Activated T-helper 1 cell treated with Interleukin-2 at 50 U/mL for 16 hours (primary cell): ENCODE results near the gene CNPPD1.

ENCODE experiments used
- DNase-seq: peaks from one replicate; pipeline ENCODE4 v3.0.0-alpha.2; 2020; ENCODE audit warnings: low read depth

Gene CNPPD1

DNA sequence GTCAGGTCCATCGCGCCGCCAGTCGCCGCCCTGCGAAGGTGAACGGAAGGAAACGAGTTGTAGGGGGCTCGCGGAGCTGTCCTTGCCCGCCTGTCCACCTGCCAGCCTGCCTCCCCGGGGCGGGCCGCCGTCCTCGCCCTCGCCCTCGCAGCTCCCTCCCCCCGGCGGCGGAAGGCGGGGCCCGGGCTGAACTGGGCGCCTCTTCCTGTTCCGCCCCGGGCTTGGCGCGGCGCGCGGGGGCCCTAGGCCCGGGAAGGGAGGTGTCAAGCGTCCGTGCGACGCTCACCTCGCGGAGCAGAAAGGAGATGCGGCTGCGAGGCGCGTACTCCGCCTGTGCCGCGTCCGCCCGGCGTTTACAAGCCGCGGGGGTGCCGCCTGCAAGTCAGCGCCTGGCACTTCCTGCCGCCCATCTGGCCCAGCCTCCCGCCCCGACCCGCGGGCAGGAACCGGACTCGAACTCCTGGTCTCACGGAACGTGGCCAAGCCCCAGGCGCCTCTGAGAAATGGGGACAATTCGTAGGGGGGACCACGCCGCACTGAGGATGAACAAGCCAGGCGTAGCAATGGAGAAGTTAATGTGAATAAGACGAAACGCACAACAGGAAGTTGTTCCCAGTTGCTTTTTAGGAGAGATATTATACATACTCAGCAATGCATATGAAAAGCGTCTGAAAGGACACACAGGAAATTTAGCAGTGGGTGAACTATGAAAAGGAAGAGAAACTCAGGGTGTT is at the start of gene CNPPD1:
Gene CNPPD1 (minus strand): TSS at position 108 of the 734 bp plus-strand sequence. CDS start 97 bp downstream, at position 11.
- DNase-seq, result peak; percentile 88

DNA sequence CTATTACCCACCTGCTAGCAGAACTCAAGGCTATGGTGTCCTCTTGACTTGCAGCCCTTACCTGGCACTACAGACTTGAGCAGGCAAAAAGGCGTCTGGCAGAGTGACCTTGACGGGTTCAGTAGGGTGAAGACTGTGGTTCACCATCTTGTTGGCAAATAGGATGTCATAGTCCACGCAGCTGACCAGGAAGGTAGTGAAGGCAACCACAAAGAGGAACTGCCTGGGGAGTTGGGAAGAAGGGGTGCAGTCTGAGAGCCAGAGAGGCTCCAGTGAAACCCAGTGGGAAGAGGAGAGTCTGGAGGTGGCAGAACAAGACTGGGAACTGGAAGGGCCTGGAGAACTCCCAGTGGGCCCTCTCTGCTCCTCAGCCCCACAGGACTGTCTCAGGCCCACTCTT is 48.6 kb upstream of the CNPPD1 start:
- DNase-seq, result no peak

DNA sequence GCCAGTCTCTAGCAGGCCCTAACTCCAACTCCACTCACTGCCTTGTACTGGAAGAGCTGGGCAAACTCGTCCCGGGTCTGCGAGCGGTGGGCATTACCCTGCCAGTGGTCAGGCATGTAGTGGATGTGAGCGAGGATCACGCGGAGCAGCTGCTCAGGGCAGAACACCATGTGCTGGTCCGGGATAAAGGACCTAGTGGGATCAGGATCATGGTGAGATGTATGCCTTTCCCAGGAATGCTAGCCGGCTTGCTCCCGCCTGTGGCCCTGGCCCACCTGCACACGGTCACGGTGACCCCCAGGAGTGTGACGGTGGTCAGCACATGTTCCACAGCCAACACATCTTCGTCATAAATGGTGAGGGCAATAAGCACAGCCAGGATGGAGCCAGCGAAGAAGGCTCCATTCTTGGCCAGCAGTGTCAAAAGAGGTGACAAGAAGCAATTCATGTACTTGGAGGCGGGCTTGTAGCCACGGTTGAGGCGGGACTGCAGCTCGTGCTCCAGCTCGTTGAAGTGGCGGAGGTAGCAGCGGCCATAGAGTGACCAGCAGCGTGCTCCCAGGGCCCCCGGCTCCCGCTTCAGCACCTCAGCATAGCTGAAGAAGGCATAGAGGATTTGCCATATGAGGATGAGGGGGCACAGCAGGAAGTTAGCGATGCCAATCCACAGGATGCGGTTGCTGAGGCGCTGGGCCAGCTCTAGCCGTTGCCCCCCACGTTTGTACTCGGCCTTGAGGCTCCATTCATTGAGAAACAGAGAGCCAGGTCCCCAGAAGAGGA is 47.3 kb upstream of the CNPPD1 start:
- no peak for DNase-seq

DNA sequence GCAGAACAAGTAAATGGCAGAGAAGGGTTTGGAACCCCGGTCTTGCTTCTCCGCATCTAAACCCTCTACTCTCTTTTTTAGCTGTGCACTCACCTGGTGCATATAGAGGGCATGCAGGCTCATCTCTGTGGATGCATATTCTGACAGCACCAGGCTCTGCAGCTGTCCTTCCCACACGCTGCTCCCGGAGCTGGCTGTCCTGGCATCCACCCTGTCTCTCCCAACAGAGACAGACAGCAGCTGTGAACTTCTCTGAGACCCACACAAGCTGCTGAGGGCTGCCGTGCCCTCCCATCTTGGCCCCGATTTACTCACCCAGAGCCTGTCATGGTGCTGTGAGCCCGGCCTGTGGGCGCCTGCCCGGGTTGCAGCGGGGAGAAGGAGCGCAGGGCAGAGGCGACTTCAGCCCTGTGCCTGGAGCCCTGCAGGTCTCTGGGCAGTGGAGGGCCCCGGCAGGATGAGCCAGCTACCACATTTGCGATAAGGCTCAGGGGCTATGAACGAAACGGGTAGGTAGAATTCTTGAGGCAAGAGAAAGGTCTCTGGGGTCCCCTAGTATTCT is 45.3 kb upstream of the CNPPD1 start:
- DNase-seq, result no peak

DNA sequence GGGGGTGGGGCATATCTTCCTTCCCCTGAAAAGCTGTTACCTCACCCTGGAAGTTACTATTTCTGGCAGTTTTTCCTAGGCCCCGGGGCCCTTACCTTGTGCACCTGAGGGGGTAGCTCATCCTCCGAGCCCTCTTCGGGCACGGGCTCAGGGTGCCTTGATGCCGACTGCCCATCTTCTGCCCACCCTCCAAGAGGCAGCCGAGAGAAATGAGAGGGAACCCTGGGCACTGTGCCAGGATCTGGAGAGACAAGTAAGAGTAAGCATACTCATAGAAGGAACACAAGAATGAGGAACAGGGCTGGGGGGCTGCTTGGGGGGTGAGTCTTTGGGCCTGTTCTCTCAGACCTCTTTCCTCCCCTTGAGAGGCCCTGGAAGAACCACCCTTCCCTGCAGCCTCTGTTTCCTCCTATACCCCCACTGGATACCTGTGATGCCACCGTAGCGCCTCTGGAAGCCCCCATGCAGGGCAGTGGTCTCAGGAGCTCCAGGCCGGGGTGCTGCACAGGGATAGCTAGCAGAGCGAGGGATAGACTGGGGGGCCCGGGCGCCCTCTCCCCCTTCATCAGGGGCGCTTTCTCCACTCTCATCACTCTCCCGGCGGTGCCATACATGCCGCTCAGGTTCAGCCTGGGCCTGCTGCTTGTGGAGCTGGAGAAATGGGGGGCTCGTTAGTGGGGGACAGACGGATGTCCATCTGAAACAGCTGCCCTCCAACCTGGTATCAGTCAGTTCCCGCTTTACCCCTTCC is 44.1 kb upstream of the CNPPD1 start:
- DNase-seq, result no peak

DNA sequence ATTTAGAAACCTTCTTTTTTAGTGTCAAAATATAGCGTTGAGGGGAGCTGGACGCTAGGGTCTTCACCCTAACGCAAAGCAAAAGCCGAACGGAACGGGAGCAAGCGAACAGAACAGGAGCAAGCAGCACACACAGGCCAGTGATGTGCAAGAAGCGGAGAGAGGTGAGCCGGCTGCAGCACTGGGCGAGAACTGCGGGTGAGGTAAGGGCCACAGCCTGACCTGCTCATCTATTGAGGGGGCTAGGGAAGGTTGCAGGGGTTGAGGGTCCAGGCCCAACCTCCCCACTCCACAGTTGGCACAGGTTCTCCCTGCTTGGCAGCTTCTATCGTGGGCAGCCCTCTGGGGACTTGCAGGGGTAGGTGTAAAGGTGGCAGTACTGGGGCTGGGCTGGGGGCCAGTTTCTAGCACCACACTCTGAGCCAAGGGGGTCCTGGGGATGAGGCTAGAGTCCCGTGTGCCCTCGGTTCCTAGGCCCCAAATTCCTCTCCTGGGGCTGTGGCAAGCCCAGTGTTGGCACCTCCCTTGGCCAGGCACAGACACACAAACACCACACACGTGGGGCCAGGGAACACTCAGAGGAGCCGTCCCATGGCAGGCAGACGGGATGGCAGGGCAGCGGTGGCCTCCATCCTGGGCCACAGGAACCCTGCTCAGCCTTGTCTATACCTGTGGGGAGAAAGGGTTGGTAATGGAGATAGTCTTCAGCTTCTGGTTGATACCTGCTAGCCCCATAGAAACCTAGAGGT is 43.2 kb upstream of the CNPPD1 start:
- DNase-seq, result no peak

DNA sequence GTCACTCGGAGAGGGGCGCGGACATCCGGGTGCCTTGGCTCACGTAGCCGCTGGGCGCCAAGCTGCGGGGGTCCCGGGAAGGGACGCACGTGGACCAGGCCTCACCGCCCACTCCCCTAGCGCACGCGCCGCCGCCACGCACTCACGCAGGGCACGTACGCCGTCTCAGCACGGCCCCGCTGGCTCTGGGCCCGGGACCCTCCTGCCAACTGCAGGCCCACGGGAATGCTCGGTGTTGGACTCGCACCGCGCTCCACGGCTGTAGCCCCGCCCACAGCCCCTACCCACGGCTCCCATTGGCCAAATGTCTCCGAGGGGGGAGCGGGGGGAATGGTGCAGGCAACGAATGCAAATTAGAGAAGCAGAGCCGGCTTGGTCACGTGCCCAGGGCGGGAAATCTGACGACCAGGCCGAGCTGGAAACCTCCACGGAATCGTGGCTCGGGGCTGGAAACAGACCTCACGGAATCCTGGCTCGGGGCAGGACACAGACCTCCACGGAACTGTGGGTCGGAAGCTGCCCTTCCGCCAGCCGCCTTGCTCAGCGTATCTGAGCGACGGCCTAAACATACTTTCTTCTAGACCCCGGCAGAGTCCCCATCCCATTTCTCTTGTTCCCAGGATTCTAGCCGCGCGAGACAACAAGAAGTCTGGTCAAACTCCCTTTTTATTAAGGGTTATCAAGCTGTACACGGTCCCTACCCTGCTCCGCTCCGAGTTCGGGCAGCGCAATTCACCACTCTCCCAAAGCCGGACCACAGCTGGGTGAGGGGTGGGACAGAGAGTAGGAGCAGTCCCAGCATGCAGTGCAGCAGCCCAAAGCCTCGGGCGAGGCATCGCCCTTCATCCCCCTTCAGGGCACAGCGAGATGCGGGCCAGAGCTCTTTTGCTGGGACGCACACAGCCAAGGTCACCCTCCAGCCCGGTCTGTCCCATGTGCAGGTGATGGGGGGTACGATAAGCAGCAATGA is 42.3 kb upstream of the CNPPD1 start, which contains the start of gene ABCB6:
Gene ABCB6 (minus strand): TSS at position 227 of the 970 bp plus-strand sequence. CDS start 285 bp downstream, outside the sequence.
- DNase-seq, result peak; percentile 76

DNA sequence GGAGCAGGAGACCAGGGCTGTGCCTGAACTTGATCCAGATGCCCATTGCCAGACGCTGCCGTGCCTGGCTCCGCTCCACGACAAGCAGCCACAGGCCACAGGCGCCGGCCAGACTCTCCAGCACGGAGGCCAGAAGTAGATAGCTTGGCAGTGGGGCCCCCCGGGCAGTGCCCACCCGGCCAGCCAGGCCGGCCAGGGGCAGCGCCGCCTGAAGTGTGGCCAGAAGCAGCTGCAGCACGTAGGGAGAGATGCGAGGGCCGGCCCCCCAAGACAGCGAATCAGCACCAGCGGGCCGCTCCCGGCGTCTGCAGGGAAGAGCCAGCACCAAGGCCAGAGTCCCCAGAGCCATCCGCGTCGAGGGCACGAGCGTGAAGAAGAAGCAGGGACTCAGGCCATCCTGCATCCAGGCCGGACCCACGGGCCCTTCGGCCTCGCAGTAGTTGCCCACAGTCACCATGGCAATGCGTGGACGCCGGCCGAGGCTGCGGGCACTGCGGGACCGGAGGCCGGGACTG is 41.5 kb upstream of the CNPPD1 start:
- DNase-seq, result no peak

DNA sequence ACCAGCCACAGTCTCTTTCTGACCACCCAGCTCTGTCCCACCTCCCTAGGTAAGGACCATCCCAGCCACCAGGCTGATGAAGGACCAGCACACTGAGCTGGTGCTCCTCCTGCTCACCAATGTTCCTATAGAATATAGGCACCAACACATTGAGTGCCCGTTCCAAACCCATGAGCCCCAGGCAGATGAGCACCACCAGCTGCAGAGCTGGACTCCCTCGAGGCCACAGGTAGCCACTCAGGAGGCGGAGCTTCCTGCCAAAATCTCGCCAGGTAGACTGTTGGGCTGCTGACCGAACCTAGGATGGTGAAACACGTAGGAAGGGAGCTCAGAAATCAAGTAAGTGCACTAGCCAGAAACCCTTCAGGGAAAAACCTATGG is 39.8 kb upstream of the CNPPD1 start:
- no peak for DNase-seq

DNA sequence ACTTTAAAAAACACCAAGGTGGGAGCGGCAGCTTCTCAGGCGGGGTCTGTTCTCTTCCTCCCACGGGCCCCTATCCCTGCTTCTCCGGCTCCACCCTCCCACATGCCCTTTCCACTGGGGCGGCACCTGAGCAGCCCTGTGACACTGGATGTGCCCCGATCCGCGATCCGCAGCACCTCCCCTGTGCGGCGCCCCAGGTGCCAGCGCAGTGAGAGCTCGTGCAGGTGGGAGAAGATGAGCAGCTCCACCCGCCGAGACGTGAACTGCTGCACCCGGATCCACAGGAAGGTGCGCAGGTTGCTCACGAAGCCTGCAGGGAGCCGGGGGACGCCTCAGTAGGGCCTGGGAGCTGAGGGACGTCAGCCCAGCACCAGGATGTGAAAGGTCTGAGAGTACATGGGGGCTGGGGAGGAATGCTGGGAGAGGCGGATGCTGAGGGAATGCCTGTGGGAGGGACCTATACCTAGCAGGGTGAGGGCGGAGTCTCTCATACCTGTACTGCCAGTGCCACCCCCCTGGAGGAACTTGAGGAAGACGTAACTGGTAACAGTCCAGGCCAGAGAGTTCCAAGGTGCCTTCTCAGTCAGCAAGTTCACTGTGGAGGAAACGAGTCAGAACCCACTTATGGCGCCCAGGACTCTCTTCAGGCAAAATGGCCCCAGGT is 39.3 kb upstream of the CNPPD1 start:
- DNase-seq, result no peak

DNA sequence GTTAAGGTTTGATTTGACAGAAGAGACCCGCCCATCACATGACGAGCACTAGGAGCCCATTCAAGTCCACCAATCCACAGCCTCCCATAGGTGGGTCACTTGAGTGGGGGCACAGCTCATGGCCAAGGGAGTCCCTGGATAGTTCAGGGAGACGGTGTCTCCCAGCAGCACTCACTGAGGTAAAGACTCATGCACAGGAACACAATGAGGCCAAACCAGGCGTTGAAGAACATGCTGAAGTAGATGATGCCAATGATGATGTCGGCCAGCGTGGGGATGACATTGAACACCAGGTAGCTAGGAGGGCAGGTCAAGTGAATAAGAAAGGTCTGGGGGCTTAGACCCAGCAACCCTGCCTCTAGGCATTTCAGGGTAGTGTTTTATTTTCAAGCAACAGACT is 38.1 kb upstream of the CNPPD1 start:
- no peak for DNase-seq

DNA sequence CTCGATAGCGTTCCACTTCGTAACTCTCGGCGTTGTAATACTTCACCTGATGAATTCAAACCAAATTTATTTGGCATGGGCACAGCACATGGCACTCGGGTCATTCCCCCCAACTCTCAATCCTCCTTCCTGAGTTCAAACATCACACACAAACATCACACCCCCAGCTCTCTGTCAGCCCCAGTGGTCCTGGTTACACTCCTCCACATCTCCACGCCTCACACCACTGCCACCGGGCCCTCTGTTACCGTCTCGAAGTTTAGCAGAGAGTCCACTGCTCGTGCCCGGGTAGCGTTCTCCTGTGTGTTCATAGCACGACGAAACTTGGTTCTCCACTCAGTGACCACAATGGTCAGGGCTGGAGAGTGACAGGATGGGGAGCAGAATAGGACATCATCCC is 37.4 kb upstream of the CNPPD1 start:
- DNase-seq, result no peak

DNA sequence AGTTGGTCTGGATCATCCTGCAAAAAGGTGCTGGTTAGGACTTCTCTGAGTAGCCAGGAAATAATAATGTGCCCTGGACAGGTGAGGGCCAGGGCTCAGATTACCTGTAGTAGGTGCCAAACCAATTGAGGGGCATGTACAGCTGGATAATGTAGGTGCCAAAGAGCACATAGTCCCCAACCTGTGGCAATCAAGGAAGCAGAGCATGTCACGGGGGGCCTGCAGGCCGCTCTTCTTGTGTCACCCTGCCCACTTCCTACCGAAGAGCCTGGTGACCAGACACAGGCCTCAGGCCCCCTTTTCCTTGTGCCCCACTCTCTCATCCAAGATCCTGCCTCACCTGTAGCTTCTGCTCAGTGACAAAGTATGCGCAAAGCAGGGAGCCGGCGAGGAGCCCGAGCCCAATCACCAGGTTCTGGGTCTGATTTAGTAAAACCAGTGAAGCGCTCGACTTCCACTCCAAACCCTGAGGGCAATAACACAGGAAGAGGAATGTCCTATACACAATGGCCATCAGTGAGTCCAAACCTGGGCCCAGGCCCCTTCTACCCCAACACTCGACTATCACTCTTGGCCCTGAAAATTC is 36.9 kb upstream of the CNPPD1 start:
- no peak for DNase-seq

DNA sequence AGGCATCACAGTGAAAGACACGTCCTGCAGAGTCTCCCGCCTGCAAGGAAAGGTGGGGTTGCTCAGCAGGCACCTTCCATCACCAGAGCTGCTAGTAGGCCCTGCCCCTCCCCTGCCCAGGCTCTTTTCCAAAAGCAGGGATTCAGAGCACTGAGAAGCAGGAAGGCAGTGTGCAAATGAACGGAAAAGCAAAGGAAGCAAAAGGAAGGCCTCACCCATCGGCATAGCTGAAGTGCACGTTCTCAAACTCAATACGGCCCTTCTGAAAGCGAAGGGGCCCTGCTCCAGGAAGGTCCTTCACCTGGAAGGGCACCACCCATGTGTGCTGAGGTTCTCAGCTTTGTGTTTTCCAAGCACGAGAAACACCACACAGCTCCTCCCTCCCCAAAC is 36.3 kb upstream of the CNPPD1 start:
- DNase-seq, result no peak

DNA sequence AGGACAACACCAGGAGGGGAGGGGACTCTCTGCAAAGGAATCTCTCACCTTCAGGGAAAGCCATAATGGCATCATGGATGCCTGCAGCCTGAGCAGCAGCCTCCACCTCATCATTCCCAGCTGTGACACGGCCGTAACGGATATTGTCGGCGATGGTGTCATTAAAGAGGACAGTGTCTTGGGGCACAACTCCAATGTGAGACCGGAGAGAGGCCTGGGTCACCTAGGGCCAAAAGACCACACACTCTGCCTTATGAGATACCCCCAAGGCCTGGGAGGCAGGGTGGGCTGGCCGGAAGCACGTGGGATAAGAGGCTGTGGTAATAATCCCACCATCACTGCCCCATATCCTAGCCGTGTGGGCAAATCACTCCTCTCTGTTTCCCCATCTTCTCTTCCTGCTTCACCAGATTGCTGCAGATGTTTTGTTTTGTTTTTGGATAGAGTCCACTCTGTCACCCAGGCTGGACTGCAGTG is 34.2 kb upstream of the CNPPD1 start:
- DNase-seq, result no peak

DNA sequence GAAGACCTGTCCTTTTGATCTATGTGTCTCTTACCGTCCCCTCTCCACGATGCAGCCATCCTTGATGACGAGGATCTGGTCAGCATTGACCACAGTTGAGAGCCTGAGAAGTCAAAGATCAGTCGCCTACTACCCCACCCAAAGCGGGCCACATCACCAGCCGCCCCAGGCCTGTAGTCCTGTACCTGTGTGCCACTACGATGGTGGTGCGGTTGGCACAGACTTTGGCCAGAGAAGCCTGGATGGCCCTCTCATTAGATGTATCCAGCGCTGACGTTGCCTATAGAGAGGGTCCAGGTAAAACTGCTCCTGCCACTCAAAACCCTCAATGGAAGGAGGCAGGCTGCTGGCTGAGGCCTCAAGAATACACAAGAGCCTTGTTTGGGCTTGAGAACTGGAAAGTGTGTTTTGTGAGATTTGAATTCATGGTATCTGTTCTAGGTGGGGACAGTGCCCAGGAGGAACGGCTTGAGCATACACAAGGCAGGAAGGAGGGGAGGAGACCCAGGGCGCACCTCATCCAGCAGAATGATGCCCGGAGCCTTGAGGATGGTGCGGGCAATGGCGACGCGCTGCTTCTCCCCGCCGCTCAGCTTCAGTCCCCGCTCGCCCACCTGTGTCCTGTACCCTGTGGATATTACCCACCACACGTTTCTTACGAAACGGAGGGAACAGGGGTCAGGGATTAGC is 33.6 kb upstream of the CNPPD1 start:
- DNase-seq, result no peak

DNA sequence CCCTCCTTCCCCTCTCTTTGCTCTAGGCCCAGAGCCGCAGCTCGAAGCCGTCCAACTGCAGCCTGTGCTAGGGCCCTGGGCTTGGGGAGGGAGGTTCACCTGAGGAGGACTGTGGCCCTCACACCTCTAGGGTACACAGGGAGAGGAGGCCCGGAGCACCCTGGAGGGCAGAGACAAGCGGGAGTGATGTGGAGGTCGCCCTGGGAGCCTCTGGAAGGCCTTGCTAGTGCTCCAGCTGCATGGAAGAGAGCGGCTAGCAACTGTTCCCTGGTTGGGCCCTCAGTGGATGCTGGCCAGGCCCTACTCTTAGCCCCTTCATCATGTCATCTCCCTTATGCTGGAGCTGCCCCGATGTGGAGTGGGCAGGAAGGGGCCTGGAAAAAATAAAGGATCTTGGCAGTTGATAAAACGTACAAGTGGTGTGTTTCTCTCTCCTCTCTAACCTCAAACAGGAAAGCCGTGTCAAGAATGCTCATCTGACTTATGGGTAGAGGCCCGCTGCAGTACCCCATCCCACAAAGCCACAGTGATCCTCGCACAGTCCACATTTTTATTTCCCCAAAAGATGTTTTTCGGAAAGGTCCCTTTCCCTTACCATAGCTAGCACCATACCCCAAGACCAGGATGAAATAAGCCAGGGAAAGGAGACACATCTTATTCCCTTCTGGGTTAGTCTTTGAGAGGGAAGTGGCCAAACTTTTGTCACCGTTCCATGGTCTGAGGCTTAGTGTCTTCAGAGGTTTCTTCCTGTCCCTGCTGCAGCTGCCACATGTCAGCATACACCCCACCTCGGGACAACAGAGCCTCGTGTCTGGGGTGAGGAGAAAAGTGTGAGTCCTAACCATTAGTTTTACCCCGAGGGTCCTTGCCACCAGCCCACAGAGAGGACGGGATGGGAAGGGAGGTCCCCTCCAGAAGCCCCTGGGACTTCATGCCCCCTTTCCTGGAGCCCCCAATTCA is 32.8 kb upstream of the CNPPD1 start:
- no peak for DNase-seq
